ENCODE measurements around the gene GLUL.
"Not testable (repeated sequence)": the region's sequence is repeated elsewhere in the genome, so short reads cannot be mapped to it uniquely, and the experiment has no call there.

Gene GLUL

DNA sequence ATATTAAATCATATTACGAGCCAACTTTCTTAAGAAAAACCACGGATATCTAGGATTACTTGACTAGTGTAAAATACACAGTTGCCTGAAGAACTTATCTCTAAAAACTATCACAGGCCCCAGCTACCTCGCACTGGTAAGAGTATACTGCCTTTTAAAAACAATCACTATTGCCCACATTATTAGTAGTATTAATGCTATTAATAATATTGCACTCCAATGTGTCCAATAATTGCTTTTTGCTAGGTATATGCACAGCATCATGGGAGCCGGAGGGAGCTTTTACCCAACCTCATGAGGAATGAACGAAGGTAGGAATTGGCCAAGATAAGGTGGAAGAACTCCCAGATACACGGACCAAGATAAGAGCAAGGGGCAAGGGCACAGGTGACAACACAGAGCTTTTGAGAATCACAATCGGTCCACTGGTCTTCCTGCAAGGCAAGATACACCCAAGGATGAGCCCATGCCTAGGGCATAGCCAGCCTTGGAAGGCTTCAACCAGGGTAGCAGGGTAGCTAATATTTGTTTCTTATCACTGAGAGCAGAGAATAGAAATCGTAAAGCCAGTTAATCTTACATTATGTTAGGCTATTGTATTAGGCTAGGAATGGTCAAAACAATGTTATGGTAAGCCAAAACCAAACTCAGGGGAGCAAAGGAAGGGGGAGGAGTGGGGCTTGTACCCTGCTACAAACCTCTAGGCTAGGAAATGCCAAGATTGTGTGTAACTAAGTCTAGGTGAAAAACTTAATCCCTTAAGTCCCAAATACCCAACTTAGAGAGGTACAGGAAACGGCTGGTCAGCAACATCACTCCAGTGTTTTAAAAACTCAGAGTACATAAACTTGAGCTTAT, 9.4 kb downstream of the GLUL start:
- DNase-seq (ENCODE audit: low read depth), result no peak
- H3K4me3 ChIP-seq (ENCODE audit: low read length), result no peak overlapping the region
- TF ChIP-seq, protein P1, sequence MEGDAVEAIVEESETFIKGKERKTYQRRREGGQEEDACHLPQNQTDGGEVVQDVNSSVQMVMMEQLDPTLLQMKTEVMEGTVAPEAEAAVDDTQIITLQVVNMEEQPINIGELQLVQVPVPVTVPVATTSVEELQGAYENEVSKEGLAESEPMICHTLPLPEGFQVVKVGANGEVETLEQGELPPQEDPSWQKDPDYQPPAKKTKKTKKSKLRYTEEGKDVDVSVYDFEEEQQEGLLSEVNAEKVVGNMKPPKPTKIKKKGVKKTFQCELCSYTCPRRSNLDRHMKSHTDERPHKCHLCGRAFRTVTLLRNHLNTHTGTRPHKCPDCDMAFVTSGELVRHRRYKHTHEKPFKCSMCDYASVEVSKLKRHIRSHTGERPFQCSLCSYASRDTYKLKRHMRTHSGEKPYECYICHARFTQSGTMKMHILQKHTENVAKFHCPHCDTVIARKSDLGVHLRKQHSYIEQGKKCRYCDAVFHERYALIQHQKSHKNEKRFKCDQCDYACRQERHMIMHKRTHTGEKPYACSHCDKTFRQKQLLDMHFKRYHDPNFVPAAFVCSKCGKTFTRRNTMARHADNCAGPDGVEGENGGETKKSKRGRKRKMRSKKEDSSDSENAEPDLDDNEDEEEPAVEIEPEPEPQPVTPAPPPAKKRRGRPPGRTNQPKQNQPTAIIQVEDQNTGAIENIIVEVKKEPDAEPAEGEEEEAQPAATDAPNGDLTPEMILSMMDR (conservative IDR thresholded peaks at IDR 0.05; ENCODE audit: low read length), result no peak

DNA sequence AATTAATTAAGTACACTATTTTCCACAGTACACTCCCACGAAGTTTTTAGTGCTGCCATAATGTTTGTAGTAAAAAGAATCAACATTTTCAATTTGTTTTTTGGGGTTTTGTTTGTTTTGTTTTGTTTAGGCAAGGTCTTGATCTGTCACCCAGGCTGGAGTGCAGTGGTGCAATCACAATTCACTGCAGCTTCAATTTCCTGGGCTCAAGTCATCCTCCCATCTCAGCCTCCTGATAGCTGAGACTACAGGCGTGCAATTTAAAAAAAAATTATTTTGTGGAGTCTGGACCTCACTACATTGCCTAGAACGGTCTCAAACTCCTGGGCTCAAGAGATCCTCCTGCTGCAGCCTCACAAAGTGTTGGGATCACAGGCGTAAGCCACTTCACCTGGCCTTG, 11.4 kb downstream of the GLUL start:
- no peak overlapping the region for H3K4me3 ChIP-seq (ENCODE audit: low read length)
- no peak for DNase-seq (ENCODE audit: low read depth)
- TF ChIP-seq, protein P1 (conservative IDR thresholded peaks at IDR 0.05; ENCODE audit: low read length), result no peak

GRCh38 chr1:182379781-182380180, 11.8 kb downstream of the GLUL start:
- not testable (repeated sequence) for H3K4me3 ChIP-seq (ENCODE audit: low read length); DNase-seq (ENCODE audit: low read depth)

- no peak overlapping the region for H3K4me3 ChIP-seq (ENCODE audit: low read length)
- TF ChIP-seq, protein P1 (conservative IDR thresholded peaks at IDR 0.05; ENCODE audit: low read length), result no peak
- DNase-seq (ENCODE audit: low read depth), result no peak
Measured at GRCh38 chr1:182376936-182377574, 14.5 kb downstream of the GLUL start.

DNA sequence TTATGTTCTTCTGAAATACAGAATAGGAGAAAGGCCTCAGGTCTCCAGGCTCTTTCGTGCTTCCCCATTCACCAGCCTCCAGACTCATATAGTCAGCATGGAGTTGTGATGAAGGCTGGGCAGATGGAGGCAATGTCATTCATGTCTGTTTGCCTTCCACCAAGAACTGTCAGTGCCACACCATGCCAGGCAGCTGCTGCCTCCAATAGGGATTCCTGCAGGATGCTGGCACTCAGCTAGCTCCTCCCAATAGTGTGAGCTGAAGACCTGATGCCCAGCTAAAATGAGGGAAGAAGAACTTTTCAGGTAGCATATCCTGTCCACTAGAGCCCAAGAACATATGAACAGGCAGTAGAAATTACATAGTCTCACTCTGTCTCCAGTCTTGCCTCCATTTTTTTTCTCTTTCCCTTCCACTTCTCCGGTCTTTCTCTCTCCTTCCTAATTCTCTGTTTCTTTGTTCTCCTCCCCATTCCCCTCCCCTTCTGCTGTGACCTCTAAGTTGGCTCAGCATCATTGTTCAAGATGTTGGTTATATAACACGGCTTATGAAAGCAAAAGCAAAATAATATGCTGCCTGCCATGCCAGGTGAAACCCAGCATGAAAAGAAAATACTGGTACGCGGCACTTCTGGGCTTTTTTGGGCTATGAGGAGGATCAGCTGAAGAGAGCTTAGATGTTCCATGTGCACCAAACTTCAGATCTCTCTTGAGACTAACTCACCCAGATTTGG, 17.3 kb downstream of the GLUL start:
- H3K4me3 ChIP-seq (ENCODE audit: low read length), result no peak overlapping the region
- no peak for DNase-seq (ENCODE audit: low read depth)
- TF ChIP-seq, protein P1 (conservative IDR thresholded peaks at IDR 0.05; ENCODE audit: low read length), result no peak

GRCh38 chr1:182370532-182370931, 21.1 kb downstream of the GLUL start:
- H3K4me3 ChIP-seq (ENCODE audit: low read length), result no peak overlapping the region
- no peak for DNase-seq (ENCODE audit: low read depth)
- TF ChIP-seq, protein P1 (conservative IDR thresholded peaks at IDR 0.05; ENCODE audit: low read length), result no peak

DNA sequence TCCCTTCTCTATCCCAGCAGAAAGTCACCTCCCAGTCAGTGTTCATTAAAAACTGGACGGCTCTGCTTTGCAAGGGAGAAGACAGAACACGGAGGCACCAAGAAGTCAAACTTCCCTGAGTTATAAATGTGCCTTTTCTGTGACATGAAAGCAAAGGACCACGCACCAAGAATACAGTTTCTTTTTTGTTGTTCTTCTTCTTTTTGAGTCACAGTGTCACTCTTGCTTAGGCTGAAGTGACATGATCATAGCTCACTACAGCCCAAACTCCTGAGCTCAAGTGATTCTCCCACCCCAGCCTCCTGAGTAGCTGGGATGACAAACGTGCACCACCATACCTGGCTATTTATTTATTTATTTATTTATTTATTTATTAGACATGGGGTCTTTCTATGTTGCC, 22.7 kb downstream of the GLUL start:
- H3K4me3 ChIP-seq (ENCODE audit: low read length), result no peak overlapping the region
- TF ChIP-seq, protein P1 (conservative IDR thresholded peaks at IDR 0.05; ENCODE audit: low read length), result no peak
- DNase-seq (ENCODE audit: low read depth), result no peak
